HEK293T (cell line): ENCODE results near the gene OTUB1.

Experiments used
- ARNT ChIP-seq: fragments of 450-650 bp; IDR thresholded peaks from 2 replicates; pipeline ENCODE4 v1.6.1; 2017; ENCODE audit warnings: mild to moderate bottlenecking
- BHLHE40 ChIP-seq: fragments of 450-650 bp; IDR thresholded peaks from 2 replicates; pipeline ENCODE4 v1.6.1; 2016; ENCODE audit warnings: mild to moderate bottlenecking, moderate library complexity, borderline replicate concordance
- FOXA1 ChIP-seq: fragments of 450-650 bp; IDR thresholded peaks from 2 replicates; pipeline ENCODE4 v1.6.1; 2016; ENCODE audit warnings: mild to moderate bottlenecking
- FOXK2 ChIP-seq: fragments of 450-650 bp; IDR thresholded peaks from 2 replicates; pipeline ENCODE4 v1.6.1; 2016; ENCODE audit warnings: mild to moderate bottlenecking
- FOXM1 ChIP-seq: fragments of 450-650 bp; IDR thresholded peaks from 2 replicates; pipeline ENCODE4 v1.6.1; 2017; ENCODE audit warnings: mild to moderate bottlenecking, borderline replicate concordance
- HDGF ChIP-seq: fragments of 450-650 bp; IDR thresholded peaks from 2 replicates; pipeline ENCODE4 v1.6.1; 2017; ENCODE audit warnings: antibody characterized with exemption, borderline replicate concordance
- L3MBTL2 ChIP-seq: fragments of 450-650 bp; conservative IDR thresholded peaks from 2 replicates; pipeline ENCODE4 v1.6.1; 2016; ENCODE audit warnings: mild to moderate bottlenecking
- LEF1 ChIP-seq: fragments of 450-650 bp; IDR thresholded peaks from 2 replicates; pipeline ENCODE4 v1.6.1; 2017; ENCODE audit warnings: mild to moderate bottlenecking, borderline replicate concordance
- NFRKB ChIP-seq: fragments of 450-650 bp; IDR thresholded peaks from 2 replicates; pipeline ENCODE4 v1.6.1; 2016; ENCODE audit warnings: mild to moderate bottlenecking, moderate library complexity
- PKNOX1 ChIP-seq: fragments of 450-650 bp; IDR thresholded peaks from 2 replicates; pipeline ENCODE4 v1.6.1; 2016
- SP1 ChIP-seq: fragments of 450-650 bp; IDR thresholded peaks from 2 replicates; pipeline ENCODE4 v1.6.1; 2017
- SUZ12 ChIP-seq: fragments of 450-650 bp; IDR thresholded peaks from 2 replicates; pipeline ENCODE4 v1.6.1; 2016; ENCODE audit warnings: mild to moderate bottlenecking
- TARDBP ChIP-seq: fragments of 450-650 bp; IDR thresholded peaks from 2 replicates; pipeline ENCODE4 v1.6.1; 2016

- TF ChIP-seq LEF1 (no peak), FOXA1 (no peak), FOXK2 (no peak), SUZ12 (no peak), TARDBP (no peak), L3MBTL2 (no peak), BHLHE40 (no peak), FOXM1 (no peak), HDGF (no peak), NFRKB (no peak), PKNOX1 (no peak), ARNT (no peak), SP1 (no peak)
Measured at GRCh38 chr11:64042301-64042700, 56.1 kb downstream of the OTUB1 start.
